Keratinocyte (primary cell): ENCODE measurements around the gene LHX5.

Source experiments
- EZH2 ChIP-seq: IDR thresholded peaks from one replicate; pipeline ENCODE4 v1.6.1; 2012; ENCODE audit warnings: inconsistent platforms, mild to moderate bottlenecking, low read length, moderate library complexity
- TF ChIP-seq, protein P1 (sequence below), 3 experiments: IDR thresholded peaks in 1 of 3; conservative IDR thresholded peaks in 1 of 3; optimal IDR thresholded peaks in 1 of 3; 2 replicates in 2 of 3; 3 replicates in 1 of 3; pipeline versions ENCODE3 to v1.5.1; 2011; ENCODE audit warnings: low read length in 3 of 3, mild to moderate bottlenecking in 3 of 3, moderate library complexity in 2 of 3, control low read depth in 1 of 3, inconsistent platforms in 1 of 3; ENCODE audit not compliant: insufficient read depth in 2 of 3; ENCODE audit errors: extremely low read depth in 1 of 3

DNA sequence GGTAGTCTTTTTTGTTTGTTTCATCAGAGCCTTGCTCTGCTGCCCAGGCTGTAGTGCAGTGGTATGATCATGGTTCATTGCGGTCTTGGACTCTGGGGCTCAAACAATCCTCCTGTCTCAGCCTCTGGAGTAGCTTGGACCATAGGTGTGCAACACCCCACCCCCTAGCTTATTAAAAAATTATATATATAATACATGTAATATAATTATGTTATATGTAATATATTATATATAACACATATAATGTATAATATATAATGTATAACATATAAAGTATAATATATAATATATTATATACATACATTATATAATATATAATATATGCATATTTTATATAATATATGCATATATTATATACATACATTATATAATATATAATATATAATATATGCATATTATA lies 21.8 kb downstream of the LHX5 start:
- TF ChIP-seq, protein P1, sequence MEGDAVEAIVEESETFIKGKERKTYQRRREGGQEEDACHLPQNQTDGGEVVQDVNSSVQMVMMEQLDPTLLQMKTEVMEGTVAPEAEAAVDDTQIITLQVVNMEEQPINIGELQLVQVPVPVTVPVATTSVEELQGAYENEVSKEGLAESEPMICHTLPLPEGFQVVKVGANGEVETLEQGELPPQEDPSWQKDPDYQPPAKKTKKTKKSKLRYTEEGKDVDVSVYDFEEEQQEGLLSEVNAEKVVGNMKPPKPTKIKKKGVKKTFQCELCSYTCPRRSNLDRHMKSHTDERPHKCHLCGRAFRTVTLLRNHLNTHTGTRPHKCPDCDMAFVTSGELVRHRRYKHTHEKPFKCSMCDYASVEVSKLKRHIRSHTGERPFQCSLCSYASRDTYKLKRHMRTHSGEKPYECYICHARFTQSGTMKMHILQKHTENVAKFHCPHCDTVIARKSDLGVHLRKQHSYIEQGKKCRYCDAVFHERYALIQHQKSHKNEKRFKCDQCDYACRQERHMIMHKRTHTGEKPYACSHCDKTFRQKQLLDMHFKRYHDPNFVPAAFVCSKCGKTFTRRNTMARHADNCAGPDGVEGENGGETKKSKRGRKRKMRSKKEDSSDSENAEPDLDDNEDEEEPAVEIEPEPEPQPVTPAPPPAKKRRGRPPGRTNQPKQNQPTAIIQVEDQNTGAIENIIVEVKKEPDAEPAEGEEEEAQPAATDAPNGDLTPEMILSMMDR (optimal IDR thresholded peaks at IDR 0.05 in 1 of 3, IDR thresholded peaks at IDR 0.05 in 1 of 3, conservative IDR thresholded peaks at IDR 0.05 in 1 of 3; ENCODE audit: extremely low read depth in 1 of 3, insufficient read depth in 2 of 3, low read length in 3 of 3), result no peak
- TF ChIP-seq EZH2, result no peak
